PC-9 (cell line): ENCODE data around the gene WNT9B.

ENCODE experiments used
- EZH2 ChIP-seq: fragments of 200-600 bp; sonication (generic); IDR thresholded peaks from 2 replicates; pipeline ENCODE4 v1.8.0; 2017; ENCODE audit warnings: antibody characterized with exemption, low read depth
- TF ChIP-seq, protein P1 (sequence below): fragments of 200-600 bp; sonication (generic); conservative IDR thresholded peaks from 2 replicates; pipeline ENCODE4 v1.6.1; 2017; ENCODE audit warnings: mixed run types, antibody characterized with exemption, mild to moderate bottlenecking, moderate library complexity

- TF ChIP-seq, protein P1, sequence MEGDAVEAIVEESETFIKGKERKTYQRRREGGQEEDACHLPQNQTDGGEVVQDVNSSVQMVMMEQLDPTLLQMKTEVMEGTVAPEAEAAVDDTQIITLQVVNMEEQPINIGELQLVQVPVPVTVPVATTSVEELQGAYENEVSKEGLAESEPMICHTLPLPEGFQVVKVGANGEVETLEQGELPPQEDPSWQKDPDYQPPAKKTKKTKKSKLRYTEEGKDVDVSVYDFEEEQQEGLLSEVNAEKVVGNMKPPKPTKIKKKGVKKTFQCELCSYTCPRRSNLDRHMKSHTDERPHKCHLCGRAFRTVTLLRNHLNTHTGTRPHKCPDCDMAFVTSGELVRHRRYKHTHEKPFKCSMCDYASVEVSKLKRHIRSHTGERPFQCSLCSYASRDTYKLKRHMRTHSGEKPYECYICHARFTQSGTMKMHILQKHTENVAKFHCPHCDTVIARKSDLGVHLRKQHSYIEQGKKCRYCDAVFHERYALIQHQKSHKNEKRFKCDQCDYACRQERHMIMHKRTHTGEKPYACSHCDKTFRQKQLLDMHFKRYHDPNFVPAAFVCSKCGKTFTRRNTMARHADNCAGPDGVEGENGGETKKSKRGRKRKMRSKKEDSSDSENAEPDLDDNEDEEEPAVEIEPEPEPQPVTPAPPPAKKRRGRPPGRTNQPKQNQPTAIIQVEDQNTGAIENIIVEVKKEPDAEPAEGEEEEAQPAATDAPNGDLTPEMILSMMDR: no peak
- no peak for TF ChIP-seq EZH2
Observed at GRCh38 chr17:46854515-46854914, 3.1 kb downstream of the WNT9B start.
